OCI-LY7 (cell line): ENCODE data around the gene SRCAP. TPM values are rescaled to one million over a fixed set of nuclear protein-coding genes. Genes with fewer than 3 reads are reported as not detected.

Experiments
- Bru-seq: library from RNA; stranded (reverse); fragments of 400-500 nt; gene quantifications from one replicate; lab custom pipeline; 2021; lab: Mats Ljungman, UMichigan
- BruChase-seq, 2 experiments: library from RNA; stranded (reverse); fragments of 400-500 nt; gene quantifications; one replicate each; lab custom pipeline; 2021; lab: Mats Ljungman, UMichigan
- BruUV-seq: library from RNA; stranded (reverse); fragments of 400-500 nt; replicated peaks from 2 replicates; lab custom pipeline; 2021; lab: Mats Ljungman, UMichigan
- CTCF ChIA-PET: fragments of 300-600 bp; sonication (Branson Sonifier 250); formaldehyde crosslinking; loops from one replicate; lab custom pipeline; 2022; ENCODE audit warnings: antibody characterized with exemption; ENCODE audit not compliant: unreplicated experiment; lab: Charles Lee
- POLR2A ChIA-PET: fragments of 300-600 bp; sonication (Branson Sonifier 250); formaldehyde crosslinking; loops from one replicate; lab custom pipeline; 2022; ENCODE audit warnings: antibody characterized with exemption; lab: Charles Lee
- DNase-seq: peaks from one replicate; pipeline ENCODE4 v3.0.0-alpha.2; 2015; ENCODE audit warnings: low spot score
- H2AFZ ChIP-seq: fragments of 200-600 bp; sonication (generic), shearing (Covaris generic); 2 replicates; pipeline ENCODE4 v1.6.1; 2014; ENCODE audit warnings: mild to moderate bottlenecking, antibody characterized with exemption, low read length, moderate library complexity
- H3K27ac ChIP-seq: fragments of 200-600 bp; sonication (generic); 2 replicates; pipeline ENCODE4 v1.5.1; 2014; ENCODE audit warnings: mixed run types, low read depth, mild to moderate bottlenecking, moderate library complexity, low read length, inconsistent platforms; ENCODE audit not compliant: poor library complexity, severe bottlenecking
- H3K36me3 ChIP-seq: fragments of 200-600 bp; sonication (generic); 2 replicates; pipeline ENCODE4 v1.6.1; 2014; ENCODE audit warnings: mild to moderate bottlenecking, antibody characterized with exemption, low read length, moderate library complexity, mixed read lengths; ENCODE audit not compliant: insufficient read depth
- H3K4me1 ChIP-seq: fragments of 200-600 bp; sonication (generic); 2 replicates; pipeline ENCODE4 v1.5.1; 2014; ENCODE audit warnings: mild to moderate bottlenecking, low read length; ENCODE audit not compliant: insufficient read depth, poor library complexity, severe bottlenecking
- H3K4me2 ChIP-seq: fragments of 200-600 bp; sonication (generic); 2 replicates; pipeline ENCODE4 v1.6.1; 2014; ENCODE audit warnings: mild to moderate bottlenecking, low read length
- H3K4me3 ChIP-seq: fragments of 200-600 bp; sonication (generic); 2 replicates; pipeline ENCODE4 v1.5.1; 2014; ENCODE audit warnings: mild to moderate bottlenecking, low read depth, low read length; ENCODE audit not compliant: poor library complexity, severe bottlenecking
- H3K79me2 ChIP-seq: fragments of 200-600 bp; sonication (generic); 2 replicates; pipeline ENCODE4 v1.6.1; 2016; ENCODE audit warnings: low read depth, mild to moderate bottlenecking, low read length, moderate library complexity, mixed read lengths; ENCODE audit not compliant: insufficient read depth
- H3K9me2 ChIP-seq: fragments of 200-600 bp; sonication (generic); 2 replicates; pipeline ENCODE4 v1.6.1; 2016; ENCODE audit warnings: mild to moderate bottlenecking, low read length, mixed read lengths; ENCODE audit not compliant: insufficient read depth
- H3K9me3 ChIP-seq: fragments of 200-600 bp; sonication (generic); 2 replicates; pipeline ENCODE4 v1.6.1; 2014; ENCODE audit warnings: mild to moderate bottlenecking, mixed run types, low read length, mixed read lengths
- H4K20me1 ChIP-seq: fragments of 200-600 bp; sonication (generic); 2 replicates; pipeline ENCODE4 v1.6.1; 2014; ENCODE audit warnings: mild to moderate bottlenecking, antibody characterized with exemption, low read length, moderate library complexity, mixed read lengths; ENCODE audit not compliant: insufficient read depth
- CTCF ChIP-seq: fragments of 200-600 bp; sonication (generic); conservative IDR thresholded peaks from 2 replicates; pipeline ENCODE4 v1.5.1; 2014; ENCODE audit warnings: mild to moderate bottlenecking, antibody characterized with exemption, low read length, moderate library complexity, mixed read lengths
- EZH2phosphoT487 ChIP-seq: fragments of 200-600 bp; sonication (generic); IDR thresholded peaks from 2 replicates; pipeline ENCODE4 v1.6.1; 2018; ENCODE audit warnings: low read depth, borderline replicate concordance, mild to moderate bottlenecking, mixed run types, antibody characterized with exemption, low read length, moderate library complexity, mixed read lengths
- intact Hi-C: fragments of 100-400 bp; cut with micrococcal nuclease; formaldehyde crosslinking; loops from one replicate; pipeline ENCODE4 v1.10.0; 2022; ENCODE audit not compliant: unreplicated experiment
- long read RNA-seq: library from polyadenylated mRNA; stranded (forward); transcript quantifications from one replicate; pipeline ENCODE4 v2.0.0, GENCODE V29; 2022
- total RNA-seq, 2 experiments: library from RNA; depleted of rRNA in 1 of 2; stranded (reverse); fragments of >200 nt in 1 of 2; shearing (Covaris generic) in 1 of 2; gene quantifications; 2 replicates each; pipeline ENCODE4 v1.2.3, GENCODE V29; 2014 to 2022

The SRCAP gene
- total RNA-seq (2014; rRNA removed; shearing (Covaris generic)) (15.6 and 41.8 TPM in 2 replicates), total RNA-seq (2022) (92.6 and 93.7 TPM in 2 replicates), Bru-seq, nascent RNA (percentile 86 among the genes with signal in this experiment), BruChase-seq, experiment 1, labeled RNA remaining after a 6-hour chase (percentile 88 among the genes with signal in this experiment), BruChase-seq, experiment 2, labeled RNA remaining after a 2-hour chase (percentile 88 among the genes with signal in this experiment)
- long read RNA-seq, partial matches to known transcripts, result 47 of 49 reads
- long read RNA-seq, other reads (novel, unspliced or antisense), result 2 of 49 reads

- ChIA-PET POLR2A (interaction anchor here (0.6 to 1.0 kb wide), 2 partner anchors 26 to 67 kb away, joined by 3 to 5 read pairs; no protein-coding TSS in a partner anchor), CTCF (no interaction called here)
- peaks cover 48% of the 10 kb centered on the region for H3K36me3 ChIP-seq
- peak within 1 kb of the TSS; percentile 87 for H3K27ac ChIP-seq
- H3K4me2 ChIP-seq, result peak within 1 kb of the TSS; percentile 99
- no peaks in the 10 kb centered on the region; the same call in 1 of the 2 replicates for H4K20me1 ChIP-seq
- peak within 1 kb of the TSS; percentile 47; the same call in 1 of the 2 replicates for H2AFZ ChIP-seq
- no peaks in the 10 kb centered on the region for H3K9me2 ChIP-seq
- BruUV-seq, result no TSS peak
- intact Hi-C loops, result loop anchor here (1.0 to 2.0 kb wide), 6 partner anchors 41 to 226 kb away; partner anchors contain the start of genes FBRS, ITGAL, PHKG2 and PRR14
- peaks cover 30% of the 10 kb centered on the region for H3K79me2 ChIP-seq
- TF ChIP-seq EZH2phosphoT487, result no peak
- TF ChIP-seq CTCF, result no peak
- H3K9me3 ChIP-seq, result no peaks in the 10 kb centered on the region
- DNase-seq, result peak; percentile 90
- H3K4me3 ChIP-seq, result peak within 1 kb of the TSS; percentile 97
- H3K4me1 ChIP-seq, result peaks cover 21% of the 10 kb centered on the region
Observed at GRCh38 chr16:30698816-30699614, at the start of gene SRCAP. Gene SRCAP (plus strand): TSS chr16:30699171. CDS start chr16:30700825, 1,654 bp downstream.

GRCh38 chr16:30649725-30650368, 49.1 kb upstream of the SRCAP start:
- TF ChIP-seq EZH2phosphoT487 (no peak), CTCF (no peak)
- Histone ChIP-seq H3K27ac (no peak overlapping the region), H3K4me3 (peak overlapping the region; percentile 28), H3K9me3 (no peaks in the 10 kb centered on the region), H4K20me1 (no peaks in the 10 kb centered on the region), H2AFZ (peak overlapping the region; percentile 99), H3K9me2 (no peaks in the 10 kb centered on the region), H3K79me2 (peaks cover 9% of the 10 kb centered on the region; the same call in 1 of the 2 replicates), H3K36me3 (peaks cover 24% of the 10 kb centered on the region), H3K4me1 (peaks cover 17% of the 10 kb centered on the region), H3K4me2 (peak overlapping the region; percentile 45; the same call in 1 of the 2 replicates)
- no TSS peak for BruUV-seq
- CTCF ChIA-PET, result interaction anchor here (0.6 kb wide), 1 partner anchor 992 kb away, joined by 3 read pairs; no protein-coding TSS in a partner anchor
- POLR2A ChIA-PET, result interaction anchor here (0.6 to 1.0 kb wide), 9 partner anchors 13 to 646 kb away, joined by 3 to 7 read pairs (median 4); partner anchors contain the start of gene SEPTIN1
- DNase-seq, result no peak
- intact Hi-C loops, result loop anchor here (2.0 kb wide), 2 partner anchors 49 to 179 kb away; partner anchors contain the start of gene SRCAP
